Right lobe of liver (tissue), 4 donors: ENCODE measurements around the gene EPN3.

ENCODE experiments used
- POLR2A ChIP-seq: fragments of 450-650 bp; IDR thresholded peaks from one replicate; pipeline ENCODE4 v1.6.1; 2017; ENCODE audit warnings: antibody characterized with exemption, mild to moderate bottlenecking
- TF ChIP-seq, protein P1 (sequence below), 4 donors: fragments of 200-600 bp in 3 of 4; fragments of 450-650 bp in 1 of 4; IDR thresholded peaks; one replicate each; pipeline versions ENCODE4 v1.5.1 to v1.8.0; 2016 to 2022; ENCODE audit warnings: antibody characterized with exemption in 4 of 4, mild to moderate bottlenecking in 2 of 4
- donor health status: DM: no; HTN: no; CAD: no.
- donor health status: DM: no; HTN: no; CAD: no.
- donor health status: DM: no; HTN: yes; CAD: no.

DNA sequence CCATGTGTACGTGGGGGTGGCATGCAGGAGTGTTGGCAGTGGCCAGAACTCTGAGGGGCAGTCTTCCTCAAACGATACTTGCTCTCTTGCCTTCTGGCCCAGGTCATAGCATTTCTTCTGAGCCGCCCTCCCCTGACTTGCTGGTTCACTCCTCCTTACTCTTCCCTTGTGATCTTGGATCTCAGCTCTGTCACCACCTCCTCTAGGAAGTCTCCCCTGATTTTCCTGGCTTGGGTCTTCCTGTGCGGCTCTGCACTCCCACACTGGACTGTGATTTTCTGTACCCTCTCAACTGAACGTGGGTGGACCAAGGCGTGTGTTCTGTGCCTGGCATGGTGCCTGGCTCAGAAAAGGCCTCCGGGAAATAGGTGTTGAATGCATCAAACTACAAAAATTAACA, 2.9 kb downstream of the EPN3 start:
- TF ChIP-seq, protein P1, sequence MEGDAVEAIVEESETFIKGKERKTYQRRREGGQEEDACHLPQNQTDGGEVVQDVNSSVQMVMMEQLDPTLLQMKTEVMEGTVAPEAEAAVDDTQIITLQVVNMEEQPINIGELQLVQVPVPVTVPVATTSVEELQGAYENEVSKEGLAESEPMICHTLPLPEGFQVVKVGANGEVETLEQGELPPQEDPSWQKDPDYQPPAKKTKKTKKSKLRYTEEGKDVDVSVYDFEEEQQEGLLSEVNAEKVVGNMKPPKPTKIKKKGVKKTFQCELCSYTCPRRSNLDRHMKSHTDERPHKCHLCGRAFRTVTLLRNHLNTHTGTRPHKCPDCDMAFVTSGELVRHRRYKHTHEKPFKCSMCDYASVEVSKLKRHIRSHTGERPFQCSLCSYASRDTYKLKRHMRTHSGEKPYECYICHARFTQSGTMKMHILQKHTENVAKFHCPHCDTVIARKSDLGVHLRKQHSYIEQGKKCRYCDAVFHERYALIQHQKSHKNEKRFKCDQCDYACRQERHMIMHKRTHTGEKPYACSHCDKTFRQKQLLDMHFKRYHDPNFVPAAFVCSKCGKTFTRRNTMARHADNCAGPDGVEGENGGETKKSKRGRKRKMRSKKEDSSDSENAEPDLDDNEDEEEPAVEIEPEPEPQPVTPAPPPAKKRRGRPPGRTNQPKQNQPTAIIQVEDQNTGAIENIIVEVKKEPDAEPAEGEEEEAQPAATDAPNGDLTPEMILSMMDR (IDR thresholded peaks at IDR 0.05): no peak
- no peak for TF ChIP-seq POLR2A
